ENCODE measurements around the gene ARHGEF16.

GRCh38 chr1:3463408-3463863, 9.0 kb downstream of the ARHGEF16 start:
- TF ChIP-seq CTCF (IDR thresholded peaks at IDR 0.05; ENCODE audit: poor library complexity) (no peak), EZH2 (IDR thresholded peaks at IDR 0.05; ENCODE audit: borderline replicate concordance) (no peak)
